Lung (tissue), 12 donors: ENCODE measurements around the gene MKRN2OS. TPM values are rescaled to one million over a fixed set of nuclear protein-coding genes. Genes with fewer than 3 reads are reported as not detected.

ENCODE experiments used
- ATAC-seq: fragments of 200-7000 bp; cut with Tn5 transposase; one replicate; pipeline ENCODE4 v1.9.1; 2020; ENCODE audit warnings: moderate number of reproducible peaks; ENCODE audit not compliant: insufficient read depth, low FRiP score
- DNase-seq, 3 donors: peaks; one replicate each; pipeline ENCODE4 v3.0.0-alpha.2; 2013 to 2017
- H3K27ac ChIP-seq, 2 donors: one replicate each; pipeline ENCODE4 v1.5.1; 2013; ENCODE audit warnings: mild to moderate bottlenecking in 2 of 2, moderate library complexity in 2 of 2, control low read depth in 1 of 2, inconsistent platforms in 1 of 2, low read depth in 1 of 2, low read length in 1 of 2
- H3K27me3 ChIP-seq, 3 donors: one replicate each; pipeline ENCODE4 v1.5.1; 2013; ENCODE audit warnings: low read length in 2 of 3; ENCODE audit not compliant: control insufficient read depth in 3 of 3, insufficient read depth in 3 of 3
- H3K36me3 ChIP-seq, 4 donors: one replicate each; pipeline ENCODE4 v1.5.1; 2013; ENCODE audit warnings: low read length in 4 of 4, mild to moderate bottlenecking in 1 of 4, moderate library complexity in 1 of 4; ENCODE audit not compliant: control insufficient read depth in 4 of 4, insufficient read depth in 4 of 4
- H3K4me1 ChIP-seq, 5 donors: one replicate each; pipeline ENCODE4 v1.5.1; 2013; ENCODE audit warnings: low read length in 5 of 5, mild to moderate bottlenecking in 2 of 5, moderate library complexity in 1 of 5; ENCODE audit not compliant: control insufficient read depth in 5 of 5, insufficient read depth in 5 of 5
- H3K4me3 ChIP-seq: one replicate; pipeline ENCODE4 v1.5.1; 2013; ENCODE audit warnings: mild to moderate bottlenecking, control low read depth, moderate library complexity
- H3K9ac ChIP-seq, 2 donors: one replicate each; pipeline ENCODE4 v1.5.1; 2013; ENCODE audit warnings: low read length in 2 of 2, control low read depth in 1 of 2; ENCODE audit not compliant: insufficient read depth in 1 of 2
- H3K9me3 ChIP-seq, 4 donors: one replicate each; pipeline ENCODE4 v1.5.1; 2013; ENCODE audit warnings: low read length in 3 of 4, mild to moderate bottlenecking in 1 of 4, moderate library complexity in 1 of 4; ENCODE audit not compliant: control insufficient read depth in 4 of 4, insufficient read depth in 3 of 4
- WGBS, 2 donors: extraction: QIAGEN DNeasy Blood & Tissue Kit; methylation state at CpG; one replicate each; pipeline ENCODE4 v1.1.7; 2013; 5-methylcytosine and 5-hydroxymethylcytosine counted together
- polyA plus RNA-seq, 2 donors: library from polyadenylated mRNA; stranded (reverse); fragments of 200-250 nt; gene quantifications; one replicate each; pipeline ENCODE4 v1.2.1, GENCODE V29; 2013
- total RNA-seq, 2 donors: library from RNA; depleted of rRNA in 1 of 2; stranded (reverse); fragments of >200 nt in 1 of 2; gene quantifications; one replicate each; pipeline ENCODE4 v1.2.1, GENCODE V29; 2014 to 2021
- TF ChIP-seq, protein P1 (sequence below): IDR thresholded peaks from 2 replicates; pipeline ENCODE4 v1.5.1; 2012; ENCODE audit warnings: mild to moderate bottlenecking; ENCODE audit errors: control extremely low read depth, extremely low read depth
- donor health status: control.
- donor health status: control.
- donor health status: Bipolar disorder and iron deficiency.
- donor health status: healthy.
- donor health status: DM: yes; HTN: yes; CAD: no.

The MKRN2OS gene
- total and polyA plus RNA-seq, 4 donors: 0.62 to 1.3 (median 1.1) TPM; not detected in 1

DNA sequence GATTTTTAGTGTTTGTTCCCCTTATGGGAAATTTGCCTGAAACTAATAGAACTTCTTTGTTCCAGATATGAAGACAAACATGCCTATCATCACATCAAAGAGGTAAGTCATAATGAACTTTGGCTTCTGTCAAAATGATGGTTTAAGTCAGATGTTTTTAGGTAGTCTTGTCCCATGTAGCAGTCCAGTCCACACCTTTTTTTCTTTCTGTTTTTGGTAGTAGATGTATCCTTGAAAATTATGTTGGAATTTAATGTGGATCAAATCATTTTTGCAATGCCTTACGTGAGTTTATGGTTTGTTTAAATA is 48.9 kb downstream of the MKRN2OS start:
- Histone ChIP-seq H3K27me3 (no peaks in the 10 kb centered on the region), H3K4me3 (no peak overlapping the region), H3K36me3 (peaks cover 3 to 24% (median 21%) of the 10 kb centered on the region in 4 donors), H3K4me1 (peaks cover 0 to 5% (median 0%) of the 10 kb centered on the region in 5 donors), H3K27ac (no peak overlapping the region), H3K9ac (no peak overlapping the region), H3K9me3 (no peaks in the 10 kb centered on the region)
- TF ChIP-seq, protein P1, sequence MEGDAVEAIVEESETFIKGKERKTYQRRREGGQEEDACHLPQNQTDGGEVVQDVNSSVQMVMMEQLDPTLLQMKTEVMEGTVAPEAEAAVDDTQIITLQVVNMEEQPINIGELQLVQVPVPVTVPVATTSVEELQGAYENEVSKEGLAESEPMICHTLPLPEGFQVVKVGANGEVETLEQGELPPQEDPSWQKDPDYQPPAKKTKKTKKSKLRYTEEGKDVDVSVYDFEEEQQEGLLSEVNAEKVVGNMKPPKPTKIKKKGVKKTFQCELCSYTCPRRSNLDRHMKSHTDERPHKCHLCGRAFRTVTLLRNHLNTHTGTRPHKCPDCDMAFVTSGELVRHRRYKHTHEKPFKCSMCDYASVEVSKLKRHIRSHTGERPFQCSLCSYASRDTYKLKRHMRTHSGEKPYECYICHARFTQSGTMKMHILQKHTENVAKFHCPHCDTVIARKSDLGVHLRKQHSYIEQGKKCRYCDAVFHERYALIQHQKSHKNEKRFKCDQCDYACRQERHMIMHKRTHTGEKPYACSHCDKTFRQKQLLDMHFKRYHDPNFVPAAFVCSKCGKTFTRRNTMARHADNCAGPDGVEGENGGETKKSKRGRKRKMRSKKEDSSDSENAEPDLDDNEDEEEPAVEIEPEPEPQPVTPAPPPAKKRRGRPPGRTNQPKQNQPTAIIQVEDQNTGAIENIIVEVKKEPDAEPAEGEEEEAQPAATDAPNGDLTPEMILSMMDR: no peak
- ATAC-seq (no peak), DNase-seq (no peak)
- 98 to 100% methylated on average over 1 of the region's 1 CpG for WGBS, 2 donors

DNA sequence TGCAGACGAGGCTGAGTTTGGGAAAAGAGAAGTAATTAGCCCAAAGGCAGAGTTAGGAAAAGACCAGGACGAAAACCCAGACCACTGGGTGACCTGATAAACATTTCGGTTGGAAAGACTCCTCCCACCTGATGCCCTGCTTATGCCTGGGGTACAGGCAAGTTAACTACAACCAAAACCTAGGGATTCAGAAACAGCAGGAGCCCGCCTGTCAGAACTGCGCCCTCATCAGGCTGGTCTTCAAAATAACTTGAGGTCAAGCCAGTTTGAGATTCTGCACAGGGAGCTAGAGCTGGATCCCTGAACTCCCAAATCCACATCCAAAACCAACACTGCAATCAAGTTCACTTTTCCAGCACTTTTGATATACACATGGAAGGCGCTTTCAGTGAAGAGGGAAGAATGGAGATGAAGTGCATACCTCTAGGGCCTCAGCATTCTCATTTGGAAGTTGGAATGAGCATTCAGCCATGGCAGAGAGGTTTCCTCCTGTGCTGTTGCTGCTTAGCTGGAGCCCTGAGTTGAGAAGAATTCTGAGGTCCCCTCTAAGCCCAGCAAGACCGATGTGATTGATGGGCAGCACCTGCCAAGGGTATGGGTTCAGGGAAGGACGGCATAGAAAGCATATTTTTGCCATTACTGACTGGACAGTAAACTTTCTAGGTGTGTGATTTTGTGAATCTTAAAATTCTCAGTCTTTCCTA is 49.4 kb downstream of the MKRN2OS start:
- WGBS, 2 donors: 92% methylated on average over 8 of the region's 8 CpGs
- DNase-seq (no peak), ATAC-seq (no peak)
- Histone ChIP-seq H3K4me1 (peaks cover 0 to under 1% (median 0%) of the 10 kb centered on the region in 5 donors), H3K4me3 (no peak overlapping the region), H3K9me3 (no peaks in the 10 kb centered on the region), H3K9ac (no peak overlapping the region), H3K27me3 (no peaks in the 10 kb centered on the region), H3K27ac (no peak overlapping the region), H3K36me3 (peaks cover 3 to 24% (median 21%) of the 10 kb centered on the region in 4 donors)
- TF ChIP-seq, protein P1: no peak

DNA sequence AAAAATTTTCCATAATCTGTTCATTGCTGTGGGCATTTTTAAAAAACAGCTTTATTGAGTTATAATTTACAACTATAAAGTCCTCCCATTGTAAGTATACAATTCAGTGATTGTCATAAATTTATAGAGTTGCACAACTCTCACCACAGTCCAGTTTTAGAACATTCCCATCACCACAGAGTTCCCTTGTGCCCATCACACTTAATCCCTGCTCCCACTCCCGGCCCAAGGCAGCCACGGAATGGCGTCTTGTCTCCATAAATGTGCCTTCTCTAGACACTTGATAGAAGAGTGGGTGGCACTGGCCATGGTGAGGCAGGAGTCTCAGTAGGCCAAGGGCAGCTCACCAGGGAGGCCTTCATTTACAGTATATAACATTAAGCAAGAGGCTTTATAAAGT is 54.8 kb downstream of the MKRN2OS start:
- DNase-seq (no peak), ATAC-seq (no peak)
- Histone ChIP-seq H3K36me3 (peaks cover 0 to 3% (median 1%) of the 10 kb centered on the region in 4 donors), H3K9me3 (no peaks in the 10 kb centered on the region), H3K27me3 (no peaks in the 10 kb centered on the region), H3K9ac (no peak overlapping the region), H3K4me3 (no peak overlapping the region), H3K27ac (no peak overlapping the region), H3K4me1 (peaks cover 0 to under 1% (median 0%) of the 10 kb centered on the region in 5 donors)
- TF ChIP-seq, protein P1: no peak
- WGBS, 2 donors: 93 to 95% methylated on average over 3 of the region's 3 CpGs

DNA sequence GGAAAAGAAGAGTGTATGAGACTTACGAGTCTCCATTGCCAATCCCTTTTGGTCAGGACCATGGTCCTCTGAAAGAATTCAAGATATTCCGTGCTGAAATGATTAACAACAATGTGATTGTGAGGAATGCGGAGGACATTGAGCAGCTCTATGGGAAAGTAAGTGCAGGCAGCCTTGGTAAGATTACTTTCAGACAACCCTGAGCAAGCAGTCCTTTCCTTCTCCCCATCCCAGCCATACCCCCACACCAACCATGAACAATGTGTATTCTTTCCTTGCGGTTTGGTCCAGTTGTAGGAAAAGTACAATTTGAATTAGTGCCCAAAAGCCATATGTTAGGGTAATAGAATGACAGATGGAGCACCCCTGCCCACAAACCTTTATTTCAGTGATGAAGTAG is 55.5 kb downstream of the MKRN2OS start:
- H3K27ac ChIP-seq: no peak overlapping the region
- WGBS, 2 donors: 88 to 92% methylated on average over 4 of the region's 4 CpGs
- no peak overlapping the region for H3K4me3 ChIP-seq
- H3K4me1 ChIP-seq: peaks cover 0 to 7% (median 5%) of the 10 kb centered on the region in 5 donors
- ATAC-seq: no peak
- no peak overlapping the region for H3K9ac ChIP-seq
- H3K9me3 ChIP-seq: no peaks in the 10 kb centered on the region
- H3K27me3 ChIP-seq: no peaks in the 10 kb centered on the region
- no peak for DNase-seq
- peaks cover 0 to 3% (median under 1%) of the 10 kb centered on the region in 4 donors for H3K36me3 ChIP-seq
- TF ChIP-seq, protein P1: no peak
